Activated CD8-positive, alpha-beta T cell treated with anti-CD3 and anti-CD28 coated beads, Interleukin-2, amount 10 ng/mL, durations not matched to agents 7 days and 5 days (primary cell): ENCODE results near the gene LAMA4. TPM values are rescaled to one million over a fixed set of nuclear protein-coding genes. Genes with fewer than 3 reads are reported as not detected.

Experiments
- ATAC-seq: fragments of 150-1000 bp; cut with Tn5 transposase; one replicate; pipeline ENCODE4 v1.10.0; 2021; ENCODE audit warnings: moderate library complexity
- CTCF ChIA-PET: fragments of 350-600 bp; sonication (Branson Sonifier 250); formaldehyde crosslinking; loops from one replicate; lab custom pipeline; 2021; ENCODE audit warnings: antibody characterized with exemption; lab: Charles Lee
- POLR2A ChIA-PET: fragments of 350-600 bp; sonication (Branson Sonifier 250); formaldehyde crosslinking; loops from one replicate; lab custom pipeline; 2021; ENCODE audit warnings: antibody characterized with exemption; lab: Charles Lee
- DNase-seq: peaks from one replicate; pipeline ENCODE4 v3.0.0-alpha.2; 2020
- H3K27ac Mint-ChIP-seq: one replicate; pipeline ENCODE4 v1.8.0; 2021; ENCODE audit warnings: mild to moderate bottlenecking, mixed read lengths
- H3K27me3 Mint-ChIP-seq: one replicate; pipeline ENCODE4 v1.8.0; 2021; ENCODE audit warnings: low read depth, mixed read lengths
- H3K36me3 Mint-ChIP-seq: one replicate; pipeline ENCODE4 v1.8.0; 2021; ENCODE audit warnings: low read depth, mixed read lengths
- H3K4me1 Mint-ChIP-seq: one replicate; pipeline ENCODE4 v1.8.0; 2021; ENCODE audit warnings: low read depth, mixed read lengths
- H3K4me3 Mint-ChIP-seq: one replicate; pipeline ENCODE4 v1.8.0; 2021; ENCODE audit warnings: mild to moderate bottlenecking, mixed read lengths
- H3K9me3 Mint-ChIP-seq: one replicate; pipeline ENCODE4 v1.8.0; 2022; ENCODE audit warnings: mixed read lengths; ENCODE audit not compliant: insufficient read depth
- total RNA-seq, 2 experiments: library from RNA; stranded (reverse); gene quantifications; one replicate each; pipeline ENCODE4 v1.2.3, GENCODE V29; 2021

LAMA4 gene
- total RNA-seq, 2 experiments from 2014 or later = not detected

DNA sequence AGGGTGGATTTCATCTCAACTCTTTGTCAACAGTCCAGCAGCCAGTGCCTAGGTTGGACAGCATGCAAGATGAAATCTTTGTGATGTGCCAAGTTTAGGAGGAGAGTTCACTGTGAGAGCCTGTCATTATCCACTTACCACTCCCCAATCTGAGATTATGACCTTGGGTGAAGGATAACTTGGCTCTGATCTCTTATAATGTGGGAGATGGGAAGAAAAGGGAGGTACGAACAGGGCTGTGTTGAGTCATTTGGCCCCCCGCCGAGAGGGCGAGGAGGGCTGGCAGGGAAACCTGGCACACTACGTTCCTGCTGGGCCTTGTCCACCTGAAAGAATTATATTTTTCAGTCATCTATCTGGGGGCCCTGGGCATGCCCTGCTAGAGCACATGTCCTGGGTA is 35.8 kb downstream of the LAMA4 start:
- no peaks in the 10 kb centered on the region for H3K4me1 Mint-ChIP-seq
- H3K9me3 Mint-ChIP-seq = no peaks in the 10 kb centered on the region

GRCh38 chr6:112216662-112217551 is 37.5 kb downstream of the LAMA4 start:
- Mint-ChIP-seq H3K9me3 (no peaks in the 10 kb centered on the region), H3K4me3 (no peak overlapping the region), H3K27me3 (peaks cover 47% of the 10 kb centered on the region), H3K27ac (no peak overlapping the region), H3K36me3 (no peaks in the 10 kb centered on the region), H3K4me1 (no peaks in the 10 kb centered on the region)
- ATAC-seq (no peak), DNase-seq (no peak)
- CTCF ChIA-PET = no interaction called here
- POLR2A ChIA-PET = no interaction called here

More for the DNA sequence above, 35.8 kb downstream of the LAMA4 start:
- Mint-ChIP-seq H3K27me3 (peaks cover 52% of the 10 kb centered on the region), H3K4me3 (no peak overlapping the region), H3K27ac (no peak overlapping the region), H3K36me3 (no peaks in the 10 kb centered on the region)
- no peak for DNase-seq
- no peak for ATAC-seq
- POLR2A ChIA-PET = no interaction called here
- CTCF ChIA-PET = no interaction called here

GRCh38 chr6:112215488-112216284 is 38.7 kb downstream of the LAMA4 start:
- H3K36me3 Mint-ChIP-seq = no peaks in the 10 kb centered on the region
- no peak overlapping the region for H3K4me3 Mint-ChIP-seq
- DNase-seq = no peak
- H3K27ac Mint-ChIP-seq = no peak overlapping the region
- ChIA-PET POLR2A (no interaction called here), CTCF (no interaction called here)
- H3K4me1 Mint-ChIP-seq = no peaks in the 10 kb centered on the region
- no peaks in the 10 kb centered on the region for H3K9me3 Mint-ChIP-seq
- H3K27me3 Mint-ChIP-seq = peaks cover 48% of the 10 kb centered on the region
- no peak for ATAC-seq

- Mint-ChIP-seq H3K4me1 (no peaks in the 10 kb centered on the region), H3K36me3 (no peaks in the 10 kb centered on the region), H3K27ac (no peak overlapping the region), H3K27me3 (peaks cover 48% of the 10 kb centered on the region), H3K9me3 (no peaks in the 10 kb centered on the region), H3K4me3 (no peak overlapping the region)
- DNase-seq = no peak
- ChIA-PET POLR2A (no interaction called here), CTCF (no interaction called here)
- ATAC-seq = no peak
Measured at GRCh38 chr6:112214739-112215269, 39.6 kb downstream of the LAMA4 start.

DNA sequence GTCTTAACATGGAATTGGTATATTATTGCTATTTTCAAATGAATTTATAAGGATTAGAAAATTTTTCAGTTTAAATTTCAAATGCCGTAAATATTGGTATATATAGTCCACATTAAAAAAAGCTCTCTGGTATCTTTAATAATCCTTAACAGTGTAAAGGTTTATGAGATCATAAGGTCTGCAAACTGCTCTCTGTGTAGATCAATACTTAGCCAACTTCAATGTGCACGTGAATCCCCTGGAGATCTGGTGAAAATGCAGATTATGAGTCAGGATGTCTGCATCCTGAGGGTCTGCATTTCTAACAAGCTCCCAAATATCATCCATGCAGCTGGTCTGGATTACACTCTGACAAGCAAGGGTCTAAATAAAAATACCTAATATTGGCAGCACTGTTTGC is 43.5 kb downstream of the LAMA4 start:
- Mint-ChIP-seq H3K36me3 (no peaks in the 10 kb centered on the region), H3K4me1 (no peaks in the 10 kb centered on the region), H3K9me3 (no peaks in the 10 kb centered on the region), H3K27ac (no peak overlapping the region), H3K4me3 (no peak overlapping the region), H3K27me3 (peaks cover 50% of the 10 kb centered on the region)
- ChIA-PET POLR2A (no interaction called here), CTCF (no interaction called here)
- ATAC-seq (no peak), DNase-seq (no peak)

GRCh38 chr6:112209131-112209530 is 45.2 kb downstream of the LAMA4 start:
- Mint-ChIP-seq H3K36me3 (no peaks in the 10 kb centered on the region), H3K27ac (no peak overlapping the region), H3K4me1 (no peaks in the 10 kb centered on the region), H3K27me3 (peaks cover 48% of the 10 kb centered on the region), H3K9me3 (no peaks in the 10 kb centered on the region), H3K4me3 (no peak overlapping the region)
- no peak for ATAC-seq
- ChIA-PET POLR2A (no interaction called here), CTCF (interaction anchor here (1.0 kb wide), 2 partner anchors 14 to 30 kb away, joined by 3 to 4 read pairs; no protein-coding TSS in a partner anchor)
- no peak for DNase-seq

DNA sequence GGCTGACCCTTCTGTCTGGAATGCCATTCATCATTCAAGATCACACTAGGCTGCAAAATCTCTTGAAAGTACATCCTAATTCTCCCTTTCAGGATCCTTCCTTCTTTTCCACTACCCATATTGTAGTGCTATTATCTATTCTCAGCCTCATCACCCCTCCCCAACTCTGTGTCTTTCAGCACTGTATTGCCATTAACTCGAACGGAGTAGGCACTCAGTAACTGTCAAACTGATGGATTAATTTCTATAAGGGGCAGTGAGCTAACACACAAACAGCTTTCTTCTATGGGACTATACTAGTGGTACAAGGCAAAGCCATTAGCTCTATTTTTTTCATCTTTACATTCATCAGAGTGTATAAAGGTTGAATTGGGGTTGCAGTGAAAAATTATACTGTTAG is 46.6 kb downstream of the LAMA4 start:
- H3K4me3 Mint-ChIP-seq = no peak overlapping the region
- ATAC-seq (no peak), DNase-seq (no peak)
- ChIA-PET CTCF (no interaction called here), POLR2A (no interaction called here)
- H3K9me3 Mint-ChIP-seq = no peaks in the 10 kb centered on the region
- peaks cover 49% of the 10 kb centered on the region for H3K27me3 Mint-ChIP-seq
- no peaks in the 10 kb centered on the region for H3K36me3 Mint-ChIP-seq
- H3K27ac Mint-ChIP-seq = no peak overlapping the region
- no peaks in the 10 kb centered on the region for H3K4me1 Mint-ChIP-seq

DNA sequence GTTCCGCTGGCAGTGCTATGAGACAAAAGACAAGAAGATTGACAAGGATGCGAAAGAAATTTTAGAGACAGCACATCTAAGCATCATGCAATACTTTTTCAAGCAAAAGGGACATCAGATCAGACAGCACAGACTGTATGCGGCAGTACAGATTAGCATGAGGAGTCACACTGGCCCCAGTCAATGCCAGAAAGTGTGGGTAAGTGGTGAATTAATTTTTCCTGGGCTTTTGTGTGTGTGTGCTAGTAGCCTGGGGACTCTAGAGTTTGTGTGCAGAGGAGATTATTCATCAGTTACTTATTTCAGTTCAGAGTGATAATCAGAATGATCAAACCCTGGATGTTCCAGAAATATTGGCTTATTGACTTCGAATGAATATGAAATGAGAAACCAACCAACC is 47.2 kb downstream of the LAMA4 start:
- DNase-seq (no peak), ATAC-seq (no peak)
- no peak overlapping the region for H3K27ac Mint-ChIP-seq
- ChIA-PET CTCF (no interaction called here), POLR2A (no interaction called here)
- H3K4me3 Mint-ChIP-seq = no peak overlapping the region
- H3K9me3 Mint-ChIP-seq = no peaks in the 10 kb centered on the region
- H3K4me1 Mint-ChIP-seq = no peaks in the 10 kb centered on the region
- no peaks in the 10 kb centered on the region for H3K36me3 Mint-ChIP-seq
- peaks cover 49% of the 10 kb centered on the region for H3K27me3 Mint-ChIP-seq

- ATAC-seq (no peak), DNase-seq (no peak)
- ChIA-PET POLR2A (no interaction called here), CTCF (no interaction called here)
- Mint-ChIP-seq H3K27ac (no peak overlapping the region), H3K36me3 (no peaks in the 10 kb centered on the region), H3K4me1 (no peaks in the 10 kb centered on the region), H3K9me3 (no peaks in the 10 kb centered on the region), H3K4me3 (no peak overlapping the region), H3K27me3 (peaks cover 42% of the 10 kb centered on the region)
Measured at GRCh38 chr6:112206110-112206458, 48.3 kb downstream of the LAMA4 start.

GRCh38 chr6:112205427-112206109 is 48.8 kb downstream of the LAMA4 start:
- POLR2A ChIA-PET = no interaction called here
- H3K27me3 Mint-ChIP-seq = peaks cover 40% of the 10 kb centered on the region
- CTCF ChIA-PET = interaction anchor here (2.0 kb wide), 1 partner anchor 42 kb away, joined by 6 read pairs; no protein-coding TSS in a partner anchor
- DNase-seq = no peak
- no peaks in the 10 kb centered on the region for H3K36me3 Mint-ChIP-seq
- H3K4me3 Mint-ChIP-seq = no peak overlapping the region
- H3K27ac Mint-ChIP-seq = no peak overlapping the region
- ATAC-seq = no peak
- no peaks in the 10 kb centered on the region for H3K4me1 Mint-ChIP-seq
- H3K9me3 Mint-ChIP-seq = no peaks in the 10 kb centered on the region

DNA sequence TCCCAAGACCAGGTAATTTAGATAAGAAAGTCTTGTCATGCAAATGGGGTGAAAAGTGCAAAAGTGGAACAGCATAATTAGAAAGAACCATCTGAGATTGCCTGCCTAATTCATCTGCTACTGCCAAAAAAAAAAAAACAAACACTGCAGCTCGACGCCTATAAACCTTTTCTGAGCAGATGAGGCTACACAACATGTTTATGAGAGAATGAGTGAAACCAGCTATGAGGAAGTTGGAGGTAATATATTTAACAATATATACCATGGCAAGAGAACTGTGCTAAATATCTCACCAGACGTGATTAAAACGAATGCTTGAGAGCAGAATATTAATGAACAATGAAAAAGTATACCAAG is 50.0 kb downstream of the LAMA4 start:
- Mint-ChIP-seq H3K36me3 (no peaks in the 10 kb centered on the region), H3K4me3 (no peak overlapping the region), H3K9me3 (no peaks in the 10 kb centered on the region), H3K4me1 (no peaks in the 10 kb centered on the region), H3K27ac (no peak overlapping the region), H3K27me3 (peaks cover 37% of the 10 kb centered on the region)
- no peak for ATAC-seq
- CTCF ChIA-PET = interaction anchor here (1.0 to 2.0 kb wide), 2 partner anchors 9 to 41 kb away, joined by 3 to 6 read pairs; no protein-coding TSS in a partner anchor
- POLR2A ChIA-PET = no interaction called here
- DNase-seq = no peak
